ENCODE measurements around the gene MRPL12.

MRPL12 gene

DNA sequence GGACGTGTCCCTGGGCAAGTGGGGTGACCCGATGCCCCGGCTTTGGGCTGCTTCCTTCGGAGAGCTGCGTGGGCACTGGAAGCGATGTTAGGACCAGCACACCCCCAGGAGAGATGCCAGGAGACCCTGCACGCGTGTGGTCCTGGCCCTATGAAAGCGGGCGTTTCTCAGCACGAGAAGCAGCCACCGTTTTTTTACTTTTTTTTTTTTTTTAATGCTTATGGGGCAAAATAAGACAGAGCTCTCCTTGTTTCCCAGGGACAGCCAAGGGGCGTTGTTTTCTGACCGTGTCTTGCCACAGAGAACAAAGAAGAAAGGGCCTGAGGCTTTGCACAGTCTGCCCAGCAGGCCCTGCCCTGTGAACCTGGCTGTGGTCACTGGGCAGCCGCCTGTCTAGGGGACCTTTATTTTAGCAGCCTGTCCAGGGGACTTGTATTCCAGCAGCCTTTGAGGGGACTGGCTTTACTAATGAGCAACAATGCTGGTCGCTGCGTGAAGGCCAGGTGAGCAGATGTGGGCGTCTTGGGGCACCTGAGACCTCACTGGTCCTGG, 9.9 kb downstream of the MRPL12 start:
- TF ChIP-seq, protein P1, sequence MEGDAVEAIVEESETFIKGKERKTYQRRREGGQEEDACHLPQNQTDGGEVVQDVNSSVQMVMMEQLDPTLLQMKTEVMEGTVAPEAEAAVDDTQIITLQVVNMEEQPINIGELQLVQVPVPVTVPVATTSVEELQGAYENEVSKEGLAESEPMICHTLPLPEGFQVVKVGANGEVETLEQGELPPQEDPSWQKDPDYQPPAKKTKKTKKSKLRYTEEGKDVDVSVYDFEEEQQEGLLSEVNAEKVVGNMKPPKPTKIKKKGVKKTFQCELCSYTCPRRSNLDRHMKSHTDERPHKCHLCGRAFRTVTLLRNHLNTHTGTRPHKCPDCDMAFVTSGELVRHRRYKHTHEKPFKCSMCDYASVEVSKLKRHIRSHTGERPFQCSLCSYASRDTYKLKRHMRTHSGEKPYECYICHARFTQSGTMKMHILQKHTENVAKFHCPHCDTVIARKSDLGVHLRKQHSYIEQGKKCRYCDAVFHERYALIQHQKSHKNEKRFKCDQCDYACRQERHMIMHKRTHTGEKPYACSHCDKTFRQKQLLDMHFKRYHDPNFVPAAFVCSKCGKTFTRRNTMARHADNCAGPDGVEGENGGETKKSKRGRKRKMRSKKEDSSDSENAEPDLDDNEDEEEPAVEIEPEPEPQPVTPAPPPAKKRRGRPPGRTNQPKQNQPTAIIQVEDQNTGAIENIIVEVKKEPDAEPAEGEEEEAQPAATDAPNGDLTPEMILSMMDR (conservative IDR thresholded peaks at IDR 0.05; ENCODE audit: low read depth, low read length) = no peak
- no peak for DNase-seq (ENCODE audit: low read depth)
- H3K4me3 ChIP-seq (ENCODE audit: low read length) = peak overlapping the region; percentile 62

DNA sequence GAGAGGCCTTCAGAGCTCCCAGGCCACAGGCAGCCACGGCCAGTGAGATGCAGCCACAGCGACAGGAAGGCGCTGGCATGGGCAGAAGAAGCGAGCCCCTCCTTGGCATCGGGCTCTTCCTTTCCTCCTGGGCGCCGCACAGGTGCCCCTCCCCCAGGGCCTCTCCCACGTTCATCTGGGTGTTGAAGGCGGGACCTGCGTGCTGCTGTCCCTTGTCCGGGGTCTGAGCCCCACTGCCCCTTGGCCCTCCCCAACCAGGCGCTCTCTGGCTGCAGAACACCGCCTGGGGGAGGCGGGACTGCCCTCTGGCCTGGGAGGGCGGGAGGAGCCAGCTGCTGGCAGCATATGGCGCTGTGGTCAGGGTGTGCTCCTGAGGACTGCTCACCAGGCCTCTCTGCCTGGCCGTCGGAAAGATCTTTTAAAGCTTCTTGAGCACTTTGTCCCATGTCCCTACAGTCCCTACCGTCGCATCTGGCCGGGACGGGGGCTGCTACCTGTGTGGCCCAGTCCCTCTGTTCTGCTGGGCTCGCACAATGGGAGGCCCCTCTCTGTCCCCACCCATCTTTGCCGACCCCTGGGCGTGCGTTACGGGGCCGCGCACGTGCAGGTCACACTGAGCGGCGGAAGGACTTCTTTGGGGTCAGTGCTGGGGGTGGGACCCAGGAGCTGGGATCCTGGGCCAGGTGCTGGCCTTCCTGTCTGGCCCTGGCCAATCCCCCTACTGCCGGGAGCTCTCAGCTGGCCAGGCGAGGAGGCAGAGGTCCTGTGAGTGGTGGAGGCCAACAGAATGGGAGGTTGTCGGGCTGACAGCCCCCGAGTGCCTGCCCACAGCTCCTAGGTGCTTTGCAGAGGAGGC, 10.6 kb downstream of the MRPL12 start:
- H3K4me3 ChIP-seq (ENCODE audit: low read length) = peak overlapping the region; percentile 62
- TF ChIP-seq, protein P1 (conservative IDR thresholded peaks at IDR 0.05; ENCODE audit: low read depth, low read length) = no peak
- no peak for DNase-seq (ENCODE audit: low read depth)

DNA sequence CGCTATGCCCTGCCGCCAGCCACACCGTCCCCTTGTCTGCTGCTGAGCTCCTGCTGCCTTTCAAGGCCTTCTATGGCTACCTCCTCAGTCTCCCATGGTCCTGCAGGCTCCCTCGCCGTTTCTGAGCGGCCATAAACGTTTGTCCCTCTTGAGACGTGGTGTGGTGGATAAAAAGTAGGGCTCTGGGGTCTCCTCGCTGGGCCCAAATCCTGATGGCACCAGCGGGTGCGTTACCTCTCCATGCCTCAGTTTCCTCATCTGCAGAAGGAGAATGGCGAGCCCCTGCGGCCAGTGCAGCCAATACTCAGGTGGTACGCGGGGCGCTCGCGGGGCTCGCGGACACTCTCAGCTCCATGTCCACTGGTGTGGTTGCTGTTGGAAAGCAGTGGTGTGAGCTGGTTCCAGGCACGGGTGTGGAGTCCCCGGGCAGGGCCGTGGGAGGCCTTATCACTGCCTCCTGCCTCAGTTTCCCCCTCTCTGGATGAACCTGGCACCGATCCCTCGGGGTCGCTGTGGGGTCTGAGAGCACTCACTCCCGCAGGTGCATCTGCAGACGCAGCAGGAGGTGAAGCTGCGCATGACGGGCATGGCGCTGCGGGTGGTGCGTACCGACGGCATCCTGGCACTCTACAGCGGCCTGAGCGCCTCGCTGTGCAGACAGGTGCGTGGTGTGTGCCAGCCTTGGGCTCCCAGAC, 11.4 kb downstream of the MRPL12 start:
- H3K4me3 ChIP-seq (ENCODE audit: low read length) = peak overlapping the region; percentile 62
- TF ChIP-seq, protein P1 (conservative IDR thresholded peaks at IDR 0.05; ENCODE audit: low read depth, low read length) = no peak

DNA sequence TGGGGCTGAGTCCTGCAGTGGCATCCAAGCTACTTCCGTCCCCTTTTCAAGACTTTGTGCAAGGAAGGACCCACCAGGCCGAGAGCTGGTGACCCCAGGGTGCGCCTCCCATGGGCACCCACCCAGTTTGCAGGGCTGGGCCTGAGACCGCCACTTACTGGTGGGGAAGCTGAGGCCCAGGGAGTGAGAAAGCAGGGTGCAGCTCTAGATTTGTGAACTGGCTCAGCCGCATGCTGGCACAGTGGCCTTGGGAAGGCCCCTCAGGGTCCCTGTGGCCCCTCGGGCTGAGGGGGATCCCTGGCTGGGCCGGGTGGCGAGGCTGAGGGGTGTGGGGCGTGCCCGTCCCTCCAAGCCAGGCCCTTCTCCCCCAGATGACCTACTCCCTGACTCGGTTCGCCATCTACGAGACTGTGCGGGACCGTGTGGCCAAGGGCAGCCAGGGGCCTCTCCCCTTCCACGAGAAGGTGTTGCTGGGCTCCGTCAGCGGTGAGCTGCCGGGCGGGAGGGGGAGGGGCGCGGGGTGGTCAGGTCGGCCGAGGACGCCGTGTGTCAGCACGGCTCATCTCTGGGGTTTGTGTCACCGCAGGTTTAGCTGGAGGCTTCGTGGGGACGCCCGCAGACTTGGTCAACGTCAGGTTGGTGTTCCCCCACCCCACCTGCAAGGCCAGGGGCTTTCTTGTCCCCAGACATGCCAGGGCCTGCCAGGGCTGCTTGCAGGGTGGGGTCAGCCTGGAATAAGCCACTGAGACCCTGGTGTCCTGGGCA, 12.1 kb downstream of the MRPL12 start:
- no peak for DNase-seq (ENCODE audit: low read depth)
- no peak overlapping the region for H3K4me3 ChIP-seq (ENCODE audit: low read length)
- TF ChIP-seq, protein P1 (conservative IDR thresholded peaks at IDR 0.05; ENCODE audit: low read depth, low read length) = no peak

More for the DNA sequence above, 11.4 kb downstream of the MRPL12 start:
- DNase-seq (ENCODE audit: low read depth) = no peak

DNA sequence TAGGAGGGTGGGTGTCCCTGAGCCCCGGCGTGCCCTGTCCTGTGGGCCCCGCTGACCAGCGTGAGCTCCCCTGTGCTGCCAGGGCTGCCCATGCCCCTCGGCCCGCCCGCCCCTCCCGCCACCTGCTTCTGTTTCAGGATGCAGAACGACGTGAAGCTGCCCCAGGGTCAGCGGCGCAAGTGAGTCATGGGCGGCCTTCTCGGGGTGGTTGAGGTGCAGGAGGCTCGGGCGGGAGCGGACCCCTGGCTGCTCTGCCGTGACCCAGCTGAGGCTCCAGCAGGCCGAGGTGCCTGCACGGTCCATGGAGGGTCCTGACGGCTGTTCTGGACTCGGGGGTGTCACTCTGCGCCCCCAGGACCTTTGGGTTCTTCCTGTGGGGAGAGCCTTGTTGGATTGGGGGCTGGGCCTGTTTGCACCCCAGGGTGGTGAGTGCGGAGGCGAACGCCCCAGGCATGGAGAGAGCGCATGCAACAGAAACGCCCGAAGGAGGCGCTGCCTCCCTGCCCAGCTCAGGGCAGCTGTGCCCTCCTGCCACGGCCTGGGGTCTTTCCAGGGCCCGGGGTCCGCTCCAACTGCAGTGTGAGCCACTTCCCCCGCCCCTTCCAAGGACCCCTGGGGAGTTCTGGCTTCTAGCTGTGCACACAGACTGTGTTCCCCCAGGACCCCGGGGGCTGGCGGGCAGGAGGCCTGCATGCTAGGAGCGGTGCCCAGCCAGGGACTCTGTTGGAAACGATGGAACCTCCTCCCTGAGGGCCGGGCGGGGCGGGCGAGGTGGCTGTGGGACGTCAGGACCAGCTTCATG, 12.9 kb downstream of the MRPL12 start:
- no peak overlapping the region for H3K4me3 ChIP-seq (ENCODE audit: low read length)
- TF ChIP-seq, protein P1 (conservative IDR thresholded peaks at IDR 0.05; ENCODE audit: low read depth, low read length) = no peak
- DNase-seq (ENCODE audit: low read depth) = no peak

DNA sequence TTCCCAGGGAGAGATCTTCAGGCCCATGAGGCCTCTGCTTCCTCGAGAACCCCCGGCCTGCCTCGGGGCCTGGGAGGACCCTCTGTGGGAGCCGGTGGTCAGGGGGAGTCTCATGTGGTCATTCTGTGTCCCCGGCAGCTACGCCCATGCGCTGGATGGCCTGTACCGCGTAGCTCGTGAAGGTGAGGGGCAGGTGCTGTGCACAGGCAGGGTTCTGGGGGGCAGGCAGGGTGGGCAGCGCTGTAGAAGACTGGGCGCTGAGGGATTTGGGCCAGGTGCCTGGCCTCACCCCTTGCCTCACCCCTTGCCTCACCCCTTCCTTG, 13.5 kb downstream of the MRPL12 start:
- H3K4me3 ChIP-seq (ENCODE audit: low read length) = no peak overlapping the region
- TF ChIP-seq, protein P1 (conservative IDR thresholded peaks at IDR 0.05; ENCODE audit: low read depth, low read length) = no peak
- DNase-seq (ENCODE audit: low read depth) = no peak
